ENCODE results near the gene PLXNB1. TPM values are rescaled to one million over a fixed set of nuclear protein-coding genes. Genes with fewer than 3 reads are reported as not detected.

The PLXNB1 gene
- total RNA-seq, 1 donor from 2014 or later: 115 TPM

GRCh38 chr3:48470286-48470685, 40.4 kb upstream of the PLXNB1 start:
- no peak for TF ChIP-seq CTCF (IDR thresholded peaks at IDR 0.05; ENCODE audit: insufficient read depth, low read length, poor library complexity, severe bottlenecking)
- Histone ChIP-seq H3K27me3 (ENCODE audit: control insufficient read depth, insufficient read depth, low read length) (no peaks in the 10 kb centered on the region), H3K36me3 (ENCODE audit: control insufficient read depth, insufficient read depth, low read length) (no peaks in the 10 kb centered on the region), H3K4me3 (ENCODE audit: low read depth, low read length) (no peak overlapping the region)
- no peak for DNase-seq (ENCODE audit: low read depth)

- DNase-seq (ENCODE audit: low read depth): no peak
- no peak overlapping the region for H3K4me3 ChIP-seq (ENCODE audit: low read depth, low read length)
- H3K27me3 ChIP-seq (ENCODE audit: control insufficient read depth, insufficient read depth, low read length): no peaks in the 10 kb centered on the region
- no peaks in the 10 kb centered on the region for H3K36me3 ChIP-seq (ENCODE audit: control insufficient read depth, insufficient read depth, low read length)
- no peak for TF ChIP-seq CTCF (IDR thresholded peaks at IDR 0.05; ENCODE audit: insufficient read depth, low read length, poor library complexity, severe bottlenecking)
Measured at GRCh38 chr3:48469046-48469915, 39.4 kb upstream of the PLXNB1 start.

GRCh38 chr3:48468329-48468731, 38.4 kb upstream of the PLXNB1 start:
- H3K27me3 ChIP-seq (ENCODE audit: control insufficient read depth, insufficient read depth, low read length): no peaks in the 10 kb centered on the region
- no peak for DNase-seq (ENCODE audit: low read depth)
- TF ChIP-seq CTCF (IDR thresholded peaks at IDR 0.05; ENCODE audit: insufficient read depth, low read length, poor library complexity, severe bottlenecking): no peak

GRCh38 chr3:48467473-48468267, 37.8 kb upstream of the PLXNB1 start:
- Histone ChIP-seq H3K27me3 (ENCODE audit: control insufficient read depth, insufficient read depth, low read length) (no peaks in the 10 kb centered on the region), H3K36me3 (ENCODE audit: control insufficient read depth, insufficient read depth, low read length) (no peaks in the 10 kb centered on the region), H3K4me3 (ENCODE audit: low read depth, low read length) (no peak overlapping the region)
- DNase-seq (ENCODE audit: low read depth): no peak
- no peak for TF ChIP-seq CTCF (IDR thresholded peaks at IDR 0.05; ENCODE audit: insufficient read depth, low read length, poor library complexity, severe bottlenecking)

More at GRCh38 chr3:48468329-48468731, 38.4 kb upstream of the PLXNB1 start:
- Histone ChIP-seq H3K36me3 (ENCODE audit: control insufficient read depth, insufficient read depth, low read length) (no peaks in the 10 kb centered on the region), H3K4me3 (ENCODE audit: low read depth, low read length) (no peak overlapping the region)

- H3K36me3 ChIP-seq (ENCODE audit: control insufficient read depth, insufficient read depth, low read length): no peaks in the 10 kb centered on the region
- no peak for DNase-seq (ENCODE audit: low read depth)
- H3K27me3 ChIP-seq (ENCODE audit: control insufficient read depth, insufficient read depth, low read length): no peaks in the 10 kb centered on the region
- H3K4me3 ChIP-seq (ENCODE audit: low read depth, low read length): no peak overlapping the region
- TF ChIP-seq CTCF (IDR thresholded peaks at IDR 0.05; ENCODE audit: insufficient read depth, low read length, poor library complexity, severe bottlenecking): no peak
Measured at GRCh38 chr3:48467110-48467454, 37.2 kb upstream of the PLXNB1 start.

Data from kidney epithelial cell (primary cell).